CD8-positive, alpha-beta memory T cell (primary cell): ENCODE measurements around the gene NT5DC1. TPM values are rescaled to one million over a fixed set of nuclear protein-coding genes. Genes with fewer than 3 reads are reported as not detected.

Experiments
- CTCF ChIA-PET: fragments of 350-600 bp; sonication (Branson Sonifier 250); formaldehyde crosslinking; loops from one replicate; lab custom pipeline; 2021; ENCODE audit warnings: antibody characterized with exemption; lab: Charles Lee
- POLR2A ChIA-PET: fragments of 350-600 bp; sonication (Branson Sonifier 250); formaldehyde crosslinking; loops from one replicate; lab custom pipeline; 2021; ENCODE audit warnings: antibody characterized with exemption; lab: Charles Lee
- DNase-seq, 5 donors: peaks; one replicate each; pipeline versions ENCODE4 v3.0.0 to v3.0.0-alpha.2; 2020 to 2022; ENCODE audit warnings: mixed read lengths in 1 of 5
- H3K27ac ChIP-seq: one replicate; pipeline ENCODE4 v1.7.0; 2013; ENCODE audit warnings: low read depth, mild to moderate bottlenecking, low read length, moderate library complexity
- H3K27me3 ChIP-seq: 2 replicates; pipeline ENCODE4 v1.7.0; 2013; ENCODE audit warnings: low read length, mild to moderate bottlenecking; ENCODE audit not compliant: insufficient read depth, poor library complexity, severe bottlenecking
- H3K36me3 ChIP-seq: 2 replicates; pipeline ENCODE4 v1.7.0; 2013; ENCODE audit warnings: mild to moderate bottlenecking, low read length, moderate library complexity; ENCODE audit not compliant: insufficient read depth
- H3K4me1 ChIP-seq: 2 replicates; pipeline ENCODE4 v1.7.0; 2013; ENCODE audit warnings: mild to moderate bottlenecking, low read length, moderate library complexity; ENCODE audit not compliant: insufficient read depth
- H3K4me3 ChIP-seq: 2 replicates; pipeline ENCODE4 v1.7.0; 2013; ENCODE audit warnings: mild to moderate bottlenecking, low read length
- H3K9me3 ChIP-seq: 2 replicates; pipeline ENCODE4 v1.7.0; 2013; ENCODE audit warnings: mild to moderate bottlenecking, low read length
- H3K27ac Mint-ChIP-seq, 8 donors: one replicate each; pipeline ENCODE4 v1.8.0; 2020 to 2021; ENCODE audit warnings: mixed read lengths in 8 of 8, mild to moderate bottlenecking in 6 of 8, inconsistent platforms in 3 of 8, moderate library complexity in 3 of 8
- H3K27me3 Mint-ChIP-seq, 2 donors: one replicate each; pipeline ENCODE4 v1.8.0; 2020 to 2021; ENCODE audit warnings: mixed read lengths in 2 of 2, mild to moderate bottlenecking in 1 of 2, moderate library complexity in 1 of 2
- H3K36me3 Mint-ChIP-seq, 3 donors: one replicate each; pipeline ENCODE4 v1.8.0; 2020 to 2021; ENCODE audit warnings: mixed read lengths in 3 of 3, inconsistent platforms in 1 of 3, mild to moderate bottlenecking in 1 of 3
- H3K4me1 Mint-ChIP-seq, 3 donors: one replicate each; pipeline ENCODE4 v1.8.0; 2020 to 2021; ENCODE audit warnings: mixed read lengths in 3 of 3, inconsistent platforms in 1 of 3, mild to moderate bottlenecking in 1 of 3
- H3K4me3 Mint-ChIP-seq, 7 donors: one replicate each; pipeline ENCODE4 v1.8.0; 2020 to 2021; ENCODE audit warnings: mixed read lengths in 7 of 7, mild to moderate bottlenecking in 6 of 7, moderate library complexity in 4 of 7, inconsistent platforms in 2 of 7
- H3K9me3 Mint-ChIP-seq, 5 donors: one replicate each; pipeline ENCODE4 v1.8.0; 2020 to 2022; ENCODE audit warnings: mixed read lengths in 5 of 5, mild to moderate bottlenecking in 3 of 5, moderate library complexity in 2 of 5, inconsistent platforms in 1 of 5
- polyA plus RNA-seq: library from polyadenylated mRNA; unstranded; fragments of 300-500 nt; fragmentation: Illumina TruSeq; gene quantifications from one replicate; pipeline ENCODE4 v1.2.3, GENCODE V29; 2021
- total RNA-seq, 2 experiments: library from RNA; stranded (reverse); gene quantifications; one replicate each; pipeline ENCODE4 v1.2.3, GENCODE V29; 2021

The NT5DC1 gene
- total and polyA plus RNA-seq, 3 experiments from 2014 or later, result 46.3 to 57.1 (median 47.6) TPM

GRCh38 chr6:116064666-116065065 is 36.0 kb upstream of the NT5DC1 start:
- Histone ChIP-seq H3K4me3 (no peak overlapping the region), H3K36me3 (no peaks in the 10 kb centered on the region), H3K27ac (no peak overlapping the region), H3K9me3 (no peaks in the 10 kb centered on the region), H3K4me1 (no peaks in the 10 kb centered on the region), H3K27me3 (no peaks in the 10 kb centered on the region)
- ChIA-PET CTCF (no interaction called here), POLR2A (no interaction called here)
- H3K9me3 Mint-ChIP-seq, result no peaks in the 10 kb centered on the region
- H3K36me3 Mint-ChIP-seq, result no peaks in the 10 kb centered on the region
- peaks cover 6 to 15% of the 10 kb centered on the region in 2 donors for H3K27me3 Mint-ChIP-seq
- H3K27ac Mint-ChIP-seq, result no peak overlapping the region
- no peaks in the 10 kb centered on the region for H3K4me1 Mint-ChIP-seq
- no peak for DNase-seq
- no peak overlapping the region for H3K4me3 Mint-ChIP-seq

- H3K36me3 ChIP-seq, result no peaks in the 10 kb centered on the region
- Mint-ChIP-seq H3K4me3 (no peak overlapping the region), H3K27ac (peak overlapping the region in 1 of 8 donors; percentile 1), H3K9me3 (no peaks in the 10 kb centered on the region), H3K4me1 (no peaks in the 10 kb centered on the region), H3K27me3 (peaks cover 4 to 12% of the 10 kb centered on the region in 2 donors), H3K36me3 (no peaks in the 10 kb centered on the region)
- no peak for DNase-seq
- H3K4me1 ChIP-seq, result no peaks in the 10 kb centered on the region
- H3K9me3 ChIP-seq, result no peaks in the 10 kb centered on the region
- no peak overlapping the region for H3K4me3 ChIP-seq
- H3K27ac ChIP-seq, result no peak overlapping the region
- CTCF ChIA-PET, result no interaction called here
- H3K27me3 ChIP-seq, result no peaks in the 10 kb centered on the region
- POLR2A ChIA-PET, result no interaction called here
Measured at GRCh38 chr6:116066789-116067188, 33.9 kb upstream of the NT5DC1 start.

GRCh38 chr6:116070101-116070500 is 30.6 kb upstream of the NT5DC1 start:
- Histone ChIP-seq H3K27me3 (no peaks in the 10 kb centered on the region), H3K4me1 (no peaks in the 10 kb centered on the region), H3K4me3 (no peak overlapping the region), H3K9me3 (no peaks in the 10 kb centered on the region), H3K27ac (no peak overlapping the region), H3K36me3 (no peaks in the 10 kb centered on the region)
- H3K9me3 Mint-ChIP-seq, result no peaks in the 10 kb centered on the region
- H3K4me3 Mint-ChIP-seq, result no peak overlapping the region
- no peaks in the 10 kb centered on the region for H3K4me1 Mint-ChIP-seq
- no peak overlapping the region for H3K27ac Mint-ChIP-seq
- POLR2A ChIA-PET, result no interaction called here
- H3K36me3 Mint-ChIP-seq, result no peaks in the 10 kb centered on the region
- peaks cover 0 to 12% of the 10 kb centered on the region in 2 donors for H3K27me3 Mint-ChIP-seq
- DNase-seq, result no peak
- CTCF ChIA-PET, result no interaction called here

- POLR2A ChIA-PET, result no interaction called here
Measured at GRCh38 chr6:116070616-116071389, 29.9 kb upstream of the NT5DC1 start.

GRCh38 chr6:116072368-116072767 is 28.3 kb upstream of the NT5DC1 start:
- Mint-ChIP-seq H3K4me3 (no peak overlapping the region), H3K9me3 (no peaks in the 10 kb centered on the region), H3K27me3 (peaks cover 0 to 4% of the 10 kb centered on the region in 2 donors), H3K4me1 (no peaks in the 10 kb centered on the region), H3K36me3 (no peaks in the 10 kb centered on the region), H3K27ac (no peak overlapping the region)
- CTCF ChIA-PET, result no interaction called here
- DNase-seq, result no peak
- Histone ChIP-seq H3K27ac (no peak overlapping the region), H3K4me1 (no peaks in the 10 kb centered on the region), H3K4me3 (no peak overlapping the region), H3K27me3 (no peaks in the 10 kb centered on the region), H3K9me3 (no peaks in the 10 kb centered on the region), H3K36me3 (no peaks in the 10 kb centered on the region)
- POLR2A ChIA-PET, result no interaction called here

More at GRCh38 chr6:116070616-116071389, 29.9 kb upstream of the NT5DC1 start:
- Histone ChIP-seq H3K27ac (no peak overlapping the region), H3K4me3 (no peak overlapping the region), H3K9me3 (no peaks in the 10 kb centered on the region), H3K27me3 (no peaks in the 10 kb centered on the region), H3K4me1 (no peaks in the 10 kb centered on the region), H3K36me3 (no peaks in the 10 kb centered on the region)
- H3K4me3 Mint-ChIP-seq, result no peak overlapping the region
- H3K27me3 Mint-ChIP-seq, result peaks cover 0 to 12% of the 10 kb centered on the region in 2 donors
- H3K9me3 Mint-ChIP-seq, result no peaks in the 10 kb centered on the region
- no peaks in the 10 kb centered on the region for H3K4me1 Mint-ChIP-seq
- CTCF ChIA-PET, result no interaction called here
- H3K36me3 Mint-ChIP-seq, result no peaks in the 10 kb centered on the region
- no peak overlapping the region for H3K27ac Mint-ChIP-seq
- no peak for DNase-seq

- Mint-ChIP-seq H3K27me3 (peaks cover 0 to 5% of the 10 kb centered on the region in 2 donors), H3K4me1 (no peaks in the 10 kb centered on the region), H3K4me3 (no peak overlapping the region), H3K27ac (no peak overlapping the region), H3K36me3 (no peaks in the 10 kb centered on the region), H3K9me3 (no peaks in the 10 kb centered on the region)
- ChIA-PET POLR2A (no interaction called here), CTCF (no interaction called here)
- Histone ChIP-seq H3K27ac (no peak overlapping the region), H3K36me3 (no peaks in the 10 kb centered on the region), H3K27me3 (no peaks in the 10 kb centered on the region), H3K4me3 (no peak overlapping the region), H3K4me1 (no peaks in the 10 kb centered on the region), H3K9me3 (no peaks in the 10 kb centered on the region)
- no peak for DNase-seq
Measured at GRCh38 chr6:116073765-116074440, 26.8 kb upstream of the NT5DC1 start.

GRCh38 chr6:116074732-116075390 is 25.8 kb upstream of the NT5DC1 start:
- Histone ChIP-seq H3K27ac (no peak overlapping the region), H3K9me3 (no peaks in the 10 kb centered on the region), H3K27me3 (no peaks in the 10 kb centered on the region), H3K36me3 (no peaks in the 10 kb centered on the region), H3K4me3 (no peak overlapping the region), H3K4me1 (no peaks in the 10 kb centered on the region)
- DNase-seq, result no peak
- Mint-ChIP-seq H3K4me1 (no peaks in the 10 kb centered on the region), H3K36me3 (no peaks in the 10 kb centered on the region), H3K27ac (no peak overlapping the region), H3K27me3 (peaks cover 0 to 8% of the 10 kb centered on the region in 2 donors), H3K4me3 (no peak overlapping the region), H3K9me3 (no peaks in the 10 kb centered on the region)
- CTCF ChIA-PET, result no interaction called here
- POLR2A ChIA-PET, result no interaction called here

- Histone ChIP-seq H3K9me3 (no peaks in the 10 kb centered on the region), H3K4me1 (no peaks in the 10 kb centered on the region), H3K4me3 (no peak overlapping the region), H3K36me3 (no peaks in the 10 kb centered on the region), H3K27me3 (no peaks in the 10 kb centered on the region), H3K27ac (no peak overlapping the region)
- Mint-ChIP-seq H3K27me3 (peaks cover 6 to 34% of the 10 kb centered on the region in 2 donors), H3K27ac (no peak overlapping the region), H3K4me3 (no peak overlapping the region), H3K4me1 (no peaks in the 10 kb centered on the region), H3K36me3 (no peaks in the 10 kb centered on the region), H3K9me3 (no peaks in the 10 kb centered on the region)
- no peak for DNase-seq
- ChIA-PET POLR2A (no interaction called here), CTCF (no interaction called here)
Measured at GRCh38 chr6:116078522-116078921, 22.1 kb upstream of the NT5DC1 start.
